Fibroblast of villous mesenchyme (primary cell): Measurements from ENCODE around the gene SPOUT1. TPM values are rescaled to one million over a fixed set of nuclear protein-coding genes. Genes with fewer than 3 reads are reported as not detected.

Source experiments
- DNase-seq: peaks from one replicate; pipeline ENCODE4 v3.0.0-alpha.2; 2010; ENCODE audit warnings: low read depth
- H3K4me3 ChIP-seq: 2 replicates; pipeline ENCODE4 v1.5.1; 2011; ENCODE audit warnings: low read depth, mild to moderate bottlenecking, low read length
- total RNA-seq: library from RNA; depleted of rRNA; stranded (reverse); fragments of >200 nt; gene quantifications from 2 replicates; pipeline ENCODE4 v1.2.3, GENCODE V29; 2012
- TF ChIP-seq, protein P1 (sequence below): IDR thresholded peaks from 2 replicates; pipeline ENCODE4 v1.5.1; 2012; ENCODE audit warnings: low read depth, mild to moderate bottlenecking, low read length; ENCODE audit not compliant: insufficient read depth

The SPOUT1 gene
- total RNA-seq, 1 donor = 11.7 TPM

DNA sequence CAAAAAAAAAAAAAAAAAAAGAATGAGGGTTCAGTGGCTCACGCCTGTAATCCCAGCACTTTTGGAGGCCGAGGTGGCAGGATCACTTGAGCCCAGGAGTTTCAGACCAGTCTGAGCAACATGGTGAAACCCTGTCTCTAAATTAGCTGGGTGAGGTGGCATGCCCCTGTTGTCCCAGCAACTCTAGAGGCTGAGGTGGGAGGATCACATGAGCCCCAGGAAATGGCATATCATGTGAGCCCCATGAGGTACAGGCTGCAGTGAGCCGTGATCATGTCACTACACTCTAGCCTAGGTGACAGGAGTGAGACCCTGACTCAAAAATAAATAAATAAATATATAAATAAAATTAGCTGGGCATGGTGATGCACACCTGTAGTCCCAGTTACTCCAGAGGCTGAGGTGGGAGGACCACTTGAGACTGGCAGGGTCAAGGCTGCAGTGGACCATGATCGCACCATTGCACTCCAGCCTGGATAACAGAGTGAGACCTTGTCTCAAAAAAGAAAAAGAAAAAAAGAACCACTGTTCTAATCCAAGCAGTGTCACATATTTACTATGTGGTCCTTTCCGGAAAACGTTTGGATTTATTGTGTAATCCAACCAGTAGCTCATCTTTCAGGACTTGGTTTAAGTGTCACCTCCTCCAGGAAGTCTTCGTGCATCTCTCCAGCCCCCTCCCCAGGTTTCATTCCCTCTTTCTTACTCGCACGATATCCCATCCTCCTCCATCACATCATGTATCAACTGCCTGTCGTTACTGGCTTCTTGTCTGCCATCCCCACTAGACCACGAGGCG lies 12.3 kb upstream of the SPOUT1 start:
- DNase-seq = no peak
- TF ChIP-seq, protein P1, sequence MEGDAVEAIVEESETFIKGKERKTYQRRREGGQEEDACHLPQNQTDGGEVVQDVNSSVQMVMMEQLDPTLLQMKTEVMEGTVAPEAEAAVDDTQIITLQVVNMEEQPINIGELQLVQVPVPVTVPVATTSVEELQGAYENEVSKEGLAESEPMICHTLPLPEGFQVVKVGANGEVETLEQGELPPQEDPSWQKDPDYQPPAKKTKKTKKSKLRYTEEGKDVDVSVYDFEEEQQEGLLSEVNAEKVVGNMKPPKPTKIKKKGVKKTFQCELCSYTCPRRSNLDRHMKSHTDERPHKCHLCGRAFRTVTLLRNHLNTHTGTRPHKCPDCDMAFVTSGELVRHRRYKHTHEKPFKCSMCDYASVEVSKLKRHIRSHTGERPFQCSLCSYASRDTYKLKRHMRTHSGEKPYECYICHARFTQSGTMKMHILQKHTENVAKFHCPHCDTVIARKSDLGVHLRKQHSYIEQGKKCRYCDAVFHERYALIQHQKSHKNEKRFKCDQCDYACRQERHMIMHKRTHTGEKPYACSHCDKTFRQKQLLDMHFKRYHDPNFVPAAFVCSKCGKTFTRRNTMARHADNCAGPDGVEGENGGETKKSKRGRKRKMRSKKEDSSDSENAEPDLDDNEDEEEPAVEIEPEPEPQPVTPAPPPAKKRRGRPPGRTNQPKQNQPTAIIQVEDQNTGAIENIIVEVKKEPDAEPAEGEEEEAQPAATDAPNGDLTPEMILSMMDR = no peak
- no peak overlapping the region for H3K4me3 ChIP-seq

DNA sequence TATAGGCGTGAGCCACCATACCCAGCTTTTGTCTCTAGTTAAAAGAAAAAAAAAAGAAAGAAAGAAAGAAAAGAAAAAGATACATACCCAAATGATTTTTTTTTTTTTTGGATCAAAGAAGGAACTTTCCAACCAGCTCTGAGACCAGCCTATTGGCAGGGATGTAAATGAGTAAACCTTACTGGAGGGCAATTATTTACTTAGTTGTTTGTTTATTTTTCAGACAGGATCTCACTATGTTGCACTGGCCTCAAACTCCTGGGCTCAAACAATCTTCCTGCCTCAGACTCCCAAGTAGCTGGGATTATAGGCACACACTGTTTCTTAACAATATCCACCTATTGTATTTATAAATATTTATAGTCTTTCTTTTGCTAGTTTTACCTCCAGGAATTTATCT lies 10.9 kb upstream of the SPOUT1 start:
- TF ChIP-seq, protein P1 = no peak
- DNase-seq = no peak
- H3K4me3 ChIP-seq = no peak overlapping the region

DNA sequence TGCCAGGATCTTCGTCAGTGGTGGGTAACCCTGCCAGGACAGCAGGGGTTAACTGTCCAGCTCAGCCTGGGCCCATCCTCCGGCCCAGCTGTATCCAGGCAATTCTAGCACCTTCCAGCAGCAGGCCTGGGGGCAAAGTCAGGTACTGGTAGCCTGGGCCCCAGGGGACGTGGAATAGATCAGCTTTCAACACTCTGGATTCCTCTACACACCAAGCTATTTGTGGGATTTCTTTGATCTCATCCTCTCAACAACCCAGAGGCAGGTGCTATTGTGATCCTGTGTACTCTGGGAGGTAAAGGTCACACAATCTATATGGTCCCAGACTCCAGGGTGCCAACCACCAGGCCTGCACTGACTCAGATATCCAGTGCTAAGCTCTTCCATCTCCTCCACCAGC lies 8.7 kb upstream of the SPOUT1 start:
- no peak overlapping the region for H3K4me3 ChIP-seq
- TF ChIP-seq, protein P1 = no peak
- no peak for DNase-seq

DNA sequence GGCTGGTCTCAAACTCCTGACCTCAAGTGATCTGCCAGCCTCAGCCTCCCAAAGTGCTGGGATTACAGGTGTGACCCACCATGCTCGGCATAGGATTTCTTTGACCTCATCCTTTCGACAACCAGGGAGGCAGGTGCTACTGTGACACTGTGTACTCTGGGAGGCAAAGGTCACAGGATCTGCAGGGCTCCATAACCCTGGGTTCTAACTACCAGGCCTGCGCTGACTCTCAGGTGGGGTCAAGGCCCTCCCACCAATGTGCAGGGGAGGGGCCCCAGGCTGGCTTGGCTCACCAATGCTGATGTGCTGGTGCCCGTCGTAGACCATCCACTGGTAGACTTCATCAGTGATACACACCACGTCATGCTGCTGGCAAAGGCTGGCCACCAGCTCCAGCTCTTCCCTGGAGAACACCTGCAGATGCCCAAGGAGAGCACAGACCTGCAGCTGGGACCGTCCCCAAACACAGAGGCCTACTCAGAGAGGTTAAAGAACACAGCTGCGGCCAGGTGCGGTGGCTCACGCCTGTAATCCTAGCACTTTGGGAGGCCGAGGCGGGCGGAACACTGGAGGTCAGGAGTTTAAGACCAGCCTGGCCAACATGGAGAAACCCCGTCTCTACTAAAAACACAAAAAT lies 7.0 kb upstream of the SPOUT1 start:
- TF ChIP-seq, protein P1 = no peak
- DNase-seq = no peak
- H3K4me3 ChIP-seq = no peak overlapping the region

DNA sequence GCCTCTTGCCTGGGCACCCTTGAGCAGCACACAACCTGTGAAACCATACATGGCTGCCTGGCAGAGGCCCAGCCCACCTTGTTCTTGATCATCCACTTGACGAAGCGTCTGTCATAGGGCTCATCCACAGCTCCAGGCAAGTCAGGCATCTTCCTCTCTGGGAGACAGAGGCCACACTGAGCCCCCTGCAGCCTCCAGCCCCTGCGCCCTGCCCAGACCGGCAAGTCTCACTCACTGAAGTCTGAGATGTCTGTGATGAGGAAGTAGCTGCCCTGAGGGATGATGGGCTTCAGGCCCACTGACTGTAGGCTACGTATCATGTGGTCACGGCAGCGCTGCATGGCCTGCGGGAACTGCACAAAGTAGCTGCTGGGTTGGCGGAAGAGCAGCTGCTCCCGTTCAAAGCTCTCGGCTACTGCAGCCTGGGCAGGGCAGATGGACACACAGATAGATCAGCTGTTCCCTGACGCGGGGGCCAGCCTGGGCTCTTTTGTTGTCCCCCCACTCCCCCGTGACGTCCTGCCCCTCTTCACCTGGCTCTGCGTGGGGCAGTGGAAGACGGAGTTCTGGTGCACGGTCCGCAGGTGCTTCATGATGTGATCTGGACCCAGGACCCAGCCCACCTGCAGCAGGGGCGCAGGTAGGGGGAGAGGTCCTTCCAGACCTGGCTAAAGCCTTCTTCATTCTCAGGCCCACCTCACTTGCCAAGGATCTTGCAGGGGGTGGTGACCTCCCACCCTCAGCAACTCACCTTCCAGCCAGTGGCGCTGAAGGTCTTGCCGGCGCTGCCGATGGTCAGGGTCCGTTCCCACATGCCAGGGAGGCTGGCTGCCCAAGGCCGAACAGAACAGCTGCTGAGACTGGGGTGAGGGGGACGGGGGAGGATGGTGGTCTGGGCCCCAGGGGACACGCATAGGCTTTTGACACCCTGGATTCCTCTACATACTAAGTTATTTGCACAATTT lies 5.9 kb upstream of the SPOUT1 start:
- no peak for DNase-seq
- no peak overlapping the region for H3K4me3 ChIP-seq
- TF ChIP-seq, protein P1 = no peak

DNA sequence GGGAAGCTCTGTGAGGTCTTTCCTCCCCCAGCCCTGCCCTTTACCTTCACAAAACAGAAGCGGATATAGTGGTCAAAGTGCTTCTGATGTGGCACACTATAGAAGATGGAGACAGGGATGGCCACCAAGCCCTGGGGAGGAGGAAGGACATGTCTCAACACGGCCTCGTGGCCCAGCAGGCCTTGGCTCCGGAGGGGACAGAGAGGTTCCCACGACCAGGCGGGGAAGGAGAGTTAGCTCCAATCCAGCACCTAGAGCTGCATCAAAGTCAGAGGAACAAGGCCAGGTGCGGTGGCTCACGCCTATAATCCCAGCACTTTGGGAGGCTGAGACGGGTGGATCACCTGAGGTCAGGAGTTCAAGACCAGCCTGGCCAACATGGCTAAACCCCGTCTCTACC lies 4.1 kb upstream of the SPOUT1 start:
- H3K4me3 ChIP-seq = no peak overlapping the region
- TF ChIP-seq, protein P1 = no peak
- DNase-seq = no peak
